NCI-H510A (cell line): Measurements from ENCODE around the gene THSD7B.
A peak's percentile ranks its signal among the peaks of the same experiment; 100 is the strongest.

ENCODE experiments used
- DNase-seq: peaks from one replicate; lab custom pipeline; 2025; lab: John Stamatoyannopoulos, UW

The THSD7B gene

DNA sequence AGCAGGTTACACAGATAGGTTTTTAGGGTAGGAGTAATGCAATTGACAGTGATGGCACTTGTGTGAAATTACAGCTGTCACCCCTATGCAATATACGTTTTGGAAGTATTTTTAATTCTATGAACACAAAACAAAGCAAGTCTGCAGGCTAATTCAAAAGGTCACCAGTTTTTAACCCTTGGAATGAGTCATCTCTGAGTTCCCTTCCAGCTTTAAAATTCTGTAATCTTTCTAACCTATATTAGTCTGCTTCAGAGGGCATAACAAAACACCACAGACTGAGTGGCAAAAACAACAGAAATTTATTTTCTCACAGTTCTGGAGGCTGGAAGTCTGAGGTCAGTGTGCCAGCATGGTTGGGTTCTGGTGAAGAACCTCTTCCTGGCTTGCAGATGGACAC lies 602.0 kb downstream of the THSD7B start:
- DNase-seq, result no peak

DNA sequence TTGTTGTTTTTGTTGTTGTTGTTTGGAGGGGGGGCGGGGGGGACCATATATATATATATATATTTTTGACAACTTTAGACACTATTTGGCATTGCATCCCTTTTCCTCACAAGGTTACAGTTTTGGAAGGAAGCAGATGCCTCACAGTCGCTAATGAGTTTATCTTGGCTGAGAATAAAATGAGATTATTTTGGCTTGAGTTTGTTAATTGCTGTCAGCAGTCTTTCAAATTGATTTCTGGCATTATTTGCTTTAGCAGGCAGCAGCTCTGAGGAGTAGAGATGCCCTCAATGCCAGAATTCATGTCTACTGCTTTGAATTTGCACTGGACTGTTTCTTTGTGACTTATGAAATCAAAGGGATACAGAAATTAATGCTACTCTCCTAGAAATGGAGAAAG lies 603.8 kb downstream of the THSD7B start:
- DNase-seq, result no peak

DNA sequence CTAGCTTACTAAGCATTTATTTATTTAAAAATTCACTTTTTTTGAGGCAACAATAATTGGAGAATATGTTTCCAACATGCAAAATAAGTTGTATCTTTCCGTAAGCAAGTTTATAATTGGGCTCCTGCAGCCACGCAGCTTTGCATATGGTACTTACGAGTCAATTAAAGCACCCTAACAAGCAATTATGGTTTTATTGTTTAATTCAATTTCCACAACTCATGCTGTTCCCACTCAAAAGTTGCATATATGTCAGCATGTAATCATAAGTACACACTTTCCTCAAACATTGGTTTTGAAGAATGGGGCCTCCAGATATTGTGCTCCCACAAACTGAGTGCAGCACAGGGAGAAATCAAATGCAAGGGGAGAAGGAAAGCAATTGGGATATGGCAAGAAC lies 613.8 kb downstream of the THSD7B start:
- DNase-seq, result no peak

DNA sequence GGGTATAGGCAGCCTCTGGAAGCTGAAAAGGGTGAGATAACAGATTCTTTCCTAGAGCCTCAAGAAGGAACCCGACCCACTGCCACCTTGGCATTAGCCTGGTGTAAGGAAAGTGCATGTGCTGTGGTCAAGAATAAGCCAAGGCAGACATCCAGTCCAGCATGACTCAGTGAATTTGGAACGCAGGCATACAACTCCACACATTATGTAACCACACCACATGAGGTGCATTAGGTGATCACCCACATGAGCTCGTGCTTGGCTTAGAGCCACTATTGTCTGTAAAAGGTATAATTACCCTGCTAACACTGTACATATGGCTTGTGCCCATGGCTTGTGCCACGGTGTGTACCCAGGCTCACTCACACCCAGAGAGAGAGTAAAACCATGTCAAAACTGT lies 615.3 kb downstream of the THSD7B start:
- no peak for DNase-seq

DNA sequence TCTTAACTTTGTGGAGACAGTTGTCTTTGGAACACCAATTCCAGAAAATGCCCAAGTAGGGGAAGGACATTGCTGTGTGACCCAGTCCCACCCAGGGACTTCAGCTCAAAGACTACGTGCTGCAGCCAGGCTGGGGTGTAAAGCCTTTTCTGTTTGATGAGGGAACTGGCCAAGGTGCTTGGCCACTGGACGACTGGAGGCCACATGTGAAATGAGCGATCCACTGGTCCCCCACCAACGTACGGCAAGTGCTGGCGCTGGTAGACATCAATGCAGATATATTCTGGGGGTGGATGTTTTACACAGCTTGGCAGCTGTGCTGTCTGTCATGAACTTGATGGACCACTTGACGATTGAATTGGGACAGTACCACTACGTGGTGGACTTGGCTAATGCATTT lies 616.4 kb downstream of the THSD7B start:
- DNase-seq, result no peak

DNA sequence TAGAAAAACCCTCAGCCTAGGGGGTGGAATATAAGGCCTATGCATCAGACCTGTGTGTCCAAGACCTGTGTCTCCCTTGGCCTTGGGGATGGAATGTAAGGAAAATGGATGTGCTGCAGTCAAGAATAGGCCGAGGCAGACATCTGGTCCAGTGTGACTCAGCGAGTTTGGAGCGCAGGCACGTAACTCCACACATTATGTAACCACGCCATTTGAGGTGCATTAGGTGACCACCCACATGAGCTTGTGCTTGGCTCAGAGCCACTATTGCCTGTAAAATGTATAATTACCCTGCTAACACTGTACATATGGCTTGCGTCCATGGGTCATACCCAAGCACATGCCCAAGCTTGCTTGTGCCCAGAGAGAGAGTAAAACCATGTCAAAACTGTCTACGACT lies 618.0 kb downstream of the THSD7B start:
- DNase-seq, result no peak

DNA sequence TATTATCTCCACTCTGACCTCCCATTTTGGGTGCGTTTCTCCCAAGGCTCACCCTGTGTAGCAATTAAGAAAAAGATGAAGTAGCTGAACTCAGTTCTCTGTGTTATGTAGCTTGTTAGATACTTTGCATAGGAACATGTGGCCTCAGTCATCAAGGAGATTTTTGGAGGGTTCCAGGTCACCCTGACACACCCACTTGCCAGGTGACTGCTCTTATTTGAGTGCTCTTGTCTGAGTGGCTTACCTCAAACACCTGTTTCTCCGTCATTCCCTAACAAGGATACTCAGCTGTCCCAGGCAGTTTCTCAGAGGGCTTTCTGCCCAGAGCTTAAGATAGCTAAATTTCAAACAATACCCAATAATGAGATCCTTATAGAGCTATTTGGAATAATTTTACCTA lies 621.7 kb downstream of the THSD7B start:
- DNase-seq, result no peak

DNA sequence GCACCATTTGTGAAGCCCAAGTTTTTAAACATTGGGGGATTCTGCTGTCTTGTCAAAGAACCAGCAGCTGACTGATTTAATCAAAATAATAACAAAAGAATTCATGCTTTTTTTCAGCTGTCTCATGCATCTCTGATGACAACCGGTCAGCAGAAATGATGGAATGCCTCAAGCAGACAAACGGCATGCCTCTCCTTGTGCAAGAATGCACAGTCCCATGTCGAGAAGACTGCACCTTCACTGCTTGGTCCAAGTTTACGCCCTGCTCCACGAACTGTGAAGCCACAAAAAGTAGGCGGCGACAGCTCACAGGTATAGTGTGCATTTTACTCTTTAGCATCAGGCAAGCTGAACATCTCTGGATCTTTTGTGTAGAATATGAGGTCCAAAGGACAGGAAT lies 640.2 kb downstream of the THSD7B start:
- no peak for DNase-seq

DNA sequence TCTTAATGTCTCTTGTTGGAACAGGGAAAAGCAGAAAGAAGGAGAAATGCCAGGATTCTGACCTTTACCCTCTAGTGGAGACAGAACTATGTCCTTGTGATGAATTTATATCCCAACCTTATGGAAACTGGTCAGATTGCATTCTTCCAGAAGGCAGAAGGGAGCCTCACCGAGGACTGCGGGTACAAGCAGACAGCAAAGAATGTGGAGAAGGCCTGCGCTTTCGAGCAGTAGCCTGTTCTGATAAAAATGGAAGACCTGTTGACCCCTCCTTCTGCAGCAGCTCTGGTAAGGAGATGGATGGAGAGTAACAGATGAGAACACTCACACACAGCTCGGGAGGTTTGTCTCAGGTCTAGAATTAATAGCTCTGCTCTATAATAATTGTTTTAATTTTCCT lies 646.2 kb downstream of the THSD7B start:
- DNase-seq, result no peak

DNA sequence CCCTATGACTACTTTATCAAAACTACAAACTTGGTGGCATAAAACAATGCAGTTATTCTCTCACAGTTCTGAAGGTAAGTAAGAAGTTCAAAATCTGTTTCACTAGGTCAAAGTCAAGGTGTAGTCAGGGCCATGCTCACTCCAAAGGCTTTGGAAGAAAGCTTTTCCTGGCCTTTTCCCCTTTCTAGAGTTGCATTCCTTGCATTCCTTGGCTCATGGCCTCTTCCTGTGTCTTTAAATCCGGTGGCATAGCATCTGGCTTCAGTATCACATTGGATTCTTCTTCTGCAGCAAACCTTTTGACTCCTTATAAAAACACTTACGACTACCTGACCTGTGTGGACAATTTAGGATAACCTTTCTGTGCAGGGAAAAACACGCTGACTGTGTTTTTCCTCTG lies 655.4 kb downstream of the THSD7B start:
- no peak for DNase-seq

DNA sequence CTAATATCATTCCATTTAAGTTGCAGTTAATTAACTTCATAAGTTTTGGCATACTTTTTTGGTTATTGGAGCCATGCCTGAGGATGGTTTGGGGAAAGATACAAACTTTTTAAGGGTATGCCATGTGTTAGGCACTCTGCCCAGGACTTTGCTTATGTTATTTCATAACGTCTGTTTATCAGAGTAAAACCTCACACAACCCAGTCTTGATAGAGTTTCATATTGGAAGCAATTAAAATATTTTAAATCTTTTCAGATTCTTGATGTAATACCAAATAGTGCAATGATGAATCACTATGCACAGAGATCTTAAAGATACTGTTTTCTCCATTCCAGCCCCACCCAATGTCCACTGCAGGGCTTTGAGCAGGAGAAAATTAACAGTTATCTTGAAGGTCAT lies 669.8 kb downstream of the THSD7B start:
- no peak for DNase-seq

DNA sequence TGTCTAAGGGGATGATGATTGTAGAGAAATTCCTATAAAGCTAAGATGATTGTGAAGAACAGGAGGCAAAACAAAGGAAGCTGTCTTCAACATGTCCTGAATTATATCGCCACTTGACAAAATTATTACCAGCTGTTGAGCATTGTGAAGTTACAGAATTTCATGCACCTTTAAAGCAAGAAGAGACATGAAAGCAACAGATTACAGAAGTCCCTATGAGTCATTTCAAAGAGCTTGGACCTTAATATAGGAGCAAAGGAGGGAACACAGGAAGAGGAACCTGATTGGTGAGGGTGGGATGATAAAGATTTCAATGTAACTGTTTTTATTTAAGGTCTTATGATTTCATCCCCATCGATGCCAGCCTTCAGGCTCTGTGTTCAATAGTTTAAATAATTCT lies 672.0 kb downstream of the THSD7B start:
- DNase-seq, result no peak

DNA sequence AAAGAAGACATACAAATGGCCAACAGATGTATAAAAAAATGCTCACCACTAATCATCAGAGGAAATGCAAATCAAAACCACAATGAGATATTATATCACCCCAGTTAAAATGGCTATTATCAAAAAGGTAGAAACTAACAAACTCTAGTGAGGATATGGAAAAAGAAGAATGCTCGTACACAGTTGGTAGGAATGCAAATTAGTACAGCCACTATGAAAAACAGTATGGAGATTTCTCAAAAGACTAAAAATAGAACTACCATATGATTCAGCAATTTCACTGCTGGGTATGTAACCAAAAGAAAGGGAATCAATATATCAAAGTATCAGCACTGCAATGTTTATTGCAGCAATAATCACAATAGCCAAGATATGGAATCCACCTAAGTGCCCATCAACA lies 679.6 kb downstream of the THSD7B start:
- no peak for DNase-seq

DNA sequence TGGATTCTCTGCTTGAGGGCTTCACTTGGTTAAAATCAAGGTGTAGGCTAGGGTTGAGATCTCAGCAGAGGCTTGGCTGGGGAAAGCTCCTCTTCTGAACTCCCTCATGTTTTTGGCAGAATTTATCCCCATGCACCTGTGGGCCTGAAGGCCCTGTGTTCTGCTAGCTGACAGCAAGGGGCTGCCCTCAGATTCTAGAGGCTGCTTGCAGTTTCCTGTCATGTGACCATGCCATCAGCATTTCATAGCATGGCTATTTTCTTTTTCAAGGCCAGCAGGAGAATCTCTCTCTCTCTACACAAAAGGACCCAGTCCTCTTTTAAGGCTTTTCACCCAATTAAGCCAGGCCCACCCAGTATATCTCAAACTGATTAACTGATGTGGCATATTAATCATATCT lies 684.1 kb downstream of the THSD7B start:
- DNase-seq, result no peak

DNA sequence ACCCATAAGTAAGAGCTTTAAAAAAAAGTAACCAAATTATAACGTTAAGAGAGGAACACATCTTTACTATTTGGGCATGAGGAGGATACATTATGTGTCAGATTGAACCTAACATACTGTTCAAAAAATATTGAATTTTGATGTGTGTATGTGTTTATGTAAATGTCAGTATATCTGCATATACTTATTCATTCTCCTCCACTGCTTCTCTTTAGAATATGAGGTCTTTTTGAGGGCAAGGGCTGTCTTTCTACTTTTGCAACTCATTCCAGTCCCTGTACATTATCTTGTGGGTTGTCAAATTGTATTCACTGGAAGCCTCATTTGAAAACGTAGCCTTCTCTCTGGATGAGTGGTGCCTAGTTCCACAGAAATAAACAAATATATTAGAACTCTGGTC lies 689.5 kb downstream of the THSD7B start:
- no peak for DNase-seq

DNA sequence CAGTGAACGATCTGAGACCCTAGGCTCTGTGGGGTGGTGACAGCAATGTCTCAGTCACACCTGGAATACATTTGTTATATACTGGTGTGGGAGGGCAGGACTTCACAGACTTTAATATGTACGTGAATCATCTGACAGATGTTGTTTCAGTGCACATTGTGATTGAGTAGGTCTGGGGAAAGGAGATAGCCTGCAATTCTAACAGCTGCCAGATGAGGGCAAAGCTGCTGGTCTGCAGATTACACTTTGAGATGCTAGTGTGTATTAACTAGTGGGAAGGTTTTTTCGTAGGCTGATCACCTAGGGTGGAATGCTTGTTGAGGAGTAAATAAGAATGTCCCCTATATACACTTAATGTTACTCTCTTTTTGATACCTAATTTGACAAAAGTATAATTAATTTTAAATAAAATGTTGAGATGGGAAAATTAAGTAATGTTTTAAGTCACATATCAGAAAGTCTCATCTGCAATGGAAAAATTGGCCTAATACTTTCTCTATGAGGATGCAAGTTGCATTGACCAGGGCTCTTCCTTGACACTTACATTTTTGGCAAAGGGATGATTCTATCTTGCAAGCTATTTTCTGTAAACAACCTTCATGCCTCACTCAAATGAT lies 702.0 kb downstream of the THSD7B start:
- DNase-seq, result peak; percentile 27

DNA sequence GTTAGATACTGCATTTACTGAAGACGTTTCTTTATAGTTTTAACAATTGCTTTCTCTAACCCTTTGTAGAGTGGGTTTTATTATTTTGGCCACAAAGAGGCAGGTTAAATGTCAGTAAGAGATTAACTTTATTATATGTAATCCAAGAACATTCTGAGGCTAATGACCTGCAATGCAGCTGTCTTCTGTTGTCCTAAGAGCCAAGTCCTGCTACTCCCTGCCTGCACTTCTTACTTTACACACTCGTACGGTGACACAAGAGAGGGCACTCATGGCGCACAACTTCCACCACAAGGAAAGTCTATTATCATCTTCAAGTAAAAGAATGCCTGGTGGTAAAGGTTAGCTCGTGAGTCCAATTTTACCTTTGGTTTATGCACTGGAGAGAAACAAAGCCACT lies 727.9 kb downstream of the THSD7B start:
- no peak for DNase-seq

DNA sequence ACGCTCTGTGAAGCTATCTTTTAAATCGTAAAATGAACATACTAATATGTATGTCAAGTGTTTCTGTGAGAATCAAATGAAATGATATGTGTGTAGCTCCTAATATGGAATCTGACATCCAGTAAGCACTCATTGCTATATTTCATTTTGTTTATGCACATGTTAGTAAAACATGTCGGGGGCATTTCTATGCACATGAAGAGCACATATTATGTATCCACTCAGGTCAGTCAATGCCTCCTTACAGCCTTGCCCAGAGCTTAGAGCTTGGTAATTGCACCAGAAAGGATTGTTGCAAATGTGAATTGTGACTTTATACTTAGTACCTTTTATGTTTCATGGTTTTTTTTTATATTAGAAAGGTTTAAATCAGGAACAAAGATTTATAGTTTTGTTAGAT lies 735.3 kb downstream of the THSD7B start:
- no peak for DNase-seq

DNA sequence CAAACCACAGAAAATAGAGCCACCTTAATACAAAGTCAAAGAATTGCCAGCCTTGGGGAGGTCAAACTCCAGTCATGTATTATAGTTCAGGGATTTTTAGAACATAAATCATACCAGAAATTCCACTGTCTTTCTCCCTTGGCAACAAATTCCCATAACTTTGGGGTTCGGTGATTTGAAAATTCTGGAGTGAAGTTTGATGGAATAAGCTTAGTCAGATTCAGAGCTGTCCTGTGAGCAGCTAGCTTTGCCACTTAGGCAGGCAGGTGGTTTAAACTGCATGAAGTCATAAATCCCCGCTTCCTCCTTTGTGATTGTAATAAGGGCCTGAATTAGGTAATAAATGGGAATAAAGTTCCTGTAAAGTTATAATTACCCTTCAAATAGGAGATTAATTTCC lies 741.9 kb downstream of the THSD7B start:
- peak; percentile 27 for DNase-seq

DNA sequence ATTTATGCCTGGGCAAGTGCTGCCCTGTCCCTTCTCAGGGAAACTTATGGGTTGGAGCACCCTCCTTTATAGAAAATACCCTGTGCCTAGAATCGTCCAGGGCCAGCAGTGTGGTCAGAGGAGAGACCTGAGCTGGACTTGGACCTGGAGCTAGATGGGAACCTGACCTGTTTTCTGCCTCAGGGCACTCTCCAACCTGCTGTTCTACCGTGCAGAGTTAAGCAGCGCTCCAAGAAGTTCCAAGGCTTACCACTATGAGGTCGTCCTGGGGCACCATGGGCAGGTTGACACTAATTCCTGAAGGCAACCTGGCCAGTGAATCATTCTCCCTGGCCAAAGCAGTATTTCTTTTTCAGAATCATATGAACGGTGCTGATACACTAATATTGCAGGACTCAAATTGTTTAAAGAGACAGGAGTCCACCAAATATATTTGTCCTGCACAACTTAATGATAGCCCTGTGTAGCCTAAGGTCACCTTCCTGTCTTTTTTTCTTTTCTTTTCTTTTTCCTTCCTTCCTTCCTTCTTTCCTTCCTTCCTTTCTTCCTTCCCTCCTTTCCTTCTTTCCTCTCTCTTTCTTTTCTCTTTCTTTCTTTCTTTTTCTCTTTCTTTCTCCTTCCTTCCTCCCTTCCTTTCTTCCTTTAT lies 743.5 kb downstream of the THSD7B start:
- DNase-seq, result no peak

DNA sequence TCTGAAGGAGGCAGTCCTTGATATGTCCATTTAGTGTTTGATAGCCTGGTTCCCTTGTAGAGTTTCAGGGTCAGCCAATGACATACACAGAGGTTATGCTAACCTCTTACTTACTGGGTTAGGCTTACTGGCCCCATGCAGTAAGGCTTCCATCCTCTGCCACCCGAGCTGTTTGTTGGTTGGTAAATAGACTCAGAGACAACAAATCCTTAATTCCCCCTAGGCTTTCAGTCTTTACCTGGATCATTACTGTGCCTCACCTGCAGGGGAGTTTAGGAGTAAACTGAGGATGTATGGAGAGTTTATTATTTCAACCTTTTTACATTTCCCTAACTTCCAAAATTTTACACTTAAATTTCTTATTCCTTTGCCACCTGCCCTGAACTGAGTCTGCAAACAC lies 746.2 kb downstream of the THSD7B start:
- no peak for DNase-seq

DNA sequence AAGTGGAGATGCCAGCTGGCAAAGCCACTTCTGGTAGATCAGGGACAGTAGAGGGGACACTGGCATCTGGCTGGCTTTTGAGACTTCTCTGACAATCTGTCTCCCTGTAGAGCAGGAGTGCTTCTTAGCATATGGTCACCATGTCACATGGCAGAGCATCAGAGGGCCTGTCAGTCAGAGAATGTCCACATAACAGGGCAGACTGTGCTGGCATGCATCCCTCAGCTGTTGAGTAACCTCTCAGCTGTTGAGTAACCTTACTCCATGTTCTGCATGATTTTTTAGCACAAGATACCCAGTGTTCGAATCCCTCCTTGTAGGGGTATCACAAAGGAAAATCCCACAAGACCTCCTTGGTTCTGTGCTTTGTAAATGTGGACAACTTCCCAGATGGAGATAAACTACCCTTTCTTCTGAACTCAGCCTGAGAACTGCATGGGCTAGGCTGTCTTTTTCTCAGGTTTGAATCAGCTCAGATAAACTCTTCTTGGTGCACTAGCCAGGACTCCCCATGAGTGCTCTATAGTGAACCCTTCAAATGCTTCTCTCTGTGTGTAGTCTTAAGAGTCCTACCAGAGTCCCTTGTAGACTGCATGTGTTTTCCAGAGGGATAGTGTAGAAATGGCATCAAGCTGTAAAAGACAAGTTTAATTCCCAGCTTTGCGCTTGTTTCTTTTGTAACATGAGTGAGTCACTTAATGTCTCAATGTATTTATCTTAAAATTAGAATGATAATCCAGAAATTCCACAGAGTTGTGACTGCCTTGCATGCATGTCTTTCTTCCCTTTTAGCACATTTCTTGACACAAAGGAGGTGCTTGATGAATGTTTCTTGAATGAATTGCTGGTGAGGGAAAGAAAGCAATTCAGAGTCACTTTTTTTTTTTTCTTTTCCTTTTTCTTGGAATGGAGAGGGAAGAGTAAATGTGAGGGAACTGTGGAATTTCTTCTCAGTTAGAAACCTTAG lies 756.6 kb downstream of the THSD7B start:
- no peak for DNase-seq

DNA sequence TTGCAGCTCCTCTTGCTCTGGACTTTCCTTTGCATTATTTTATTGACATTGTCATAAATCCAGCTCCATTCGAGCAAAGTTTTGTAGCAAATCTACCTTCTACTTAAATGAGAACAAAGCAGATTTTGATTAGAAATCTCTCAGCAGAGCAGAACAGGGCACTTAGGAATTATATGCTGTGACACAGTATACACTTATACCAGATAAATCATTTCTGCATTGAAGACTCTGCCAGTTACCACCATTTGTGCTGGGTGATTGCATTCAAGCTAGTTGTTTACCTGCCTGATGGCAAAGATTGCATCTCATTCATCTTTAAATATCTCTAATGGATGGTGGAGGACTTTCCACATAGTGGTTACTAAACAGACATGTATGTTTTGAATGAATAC lies 757.3 kb downstream of the THSD7B start:
- DNase-seq, result no peak
